ENCODE measurements around the gene DGKB. TPM values are rescaled to one million over a fixed set of nuclear protein-coding genes. Genes with fewer than 3 reads are reported as not detected.

The DGKB gene
- total RNA-seq, 1 donor from 2014 or later: 2.1 TPM

GRCh38 chr7:14817829-14818614, 84.5 kb downstream of the DGKB start:
- no peaks in the 10 kb centered on the region for H3K36me3 ChIP-seq (ENCODE audit: control insufficient read depth in 3 of 3, insufficient read depth in 3 of 3, low read length in 3 of 3)
- no peaks in the 10 kb centered on the region for H3K4me1 ChIP-seq (ENCODE audit: control insufficient read depth in 3 of 3, insufficient read depth in 3 of 3, low read length in 3 of 3)
- H3K4me3 ChIP-seq (ENCODE audit: low read length in 3 of 3): no peak overlapping the region
- H3K9ac ChIP-seq (ENCODE audit: low read depth in 1 of 3, low read length in 3 of 3): no peak overlapping the region
- no peaks in the 10 kb centered on the region for H3K27me3 ChIP-seq (ENCODE audit: control insufficient read depth in 3 of 3, insufficient read depth in 3 of 3, low read length in 3 of 3)
- H3K27ac ChIP-seq (ENCODE audit: low read depth, low read length): no peak overlapping the region
- H3K9me3 ChIP-seq (ENCODE audit: control insufficient read depth in 3 of 3, low read length in 3 of 3): no peaks in the 10 kb centered on the region

GRCh38 chr7:14807507-14807906, 95.0 kb downstream of the DGKB start:
- Histone ChIP-seq H3K9me3 (ENCODE audit: control insufficient read depth in 3 of 3, low read length in 3 of 3) (no peaks in the 10 kb centered on the region), H3K9ac (ENCODE audit: low read depth in 1 of 3, low read length in 3 of 3) (no peak overlapping the region), H3K4me3 (ENCODE audit: low read length in 3 of 3) (no peak overlapping the region), H3K36me3 (ENCODE audit: control insufficient read depth in 3 of 3, insufficient read depth in 3 of 3, low read length in 3 of 3) (no peaks in the 10 kb centered on the region), H3K27ac (ENCODE audit: low read depth, low read length) (no peak overlapping the region), H3K4me1 (ENCODE audit: control insufficient read depth in 3 of 3, insufficient read depth in 3 of 3, low read length in 3 of 3) (no peaks in the 10 kb centered on the region), H3K27me3 (ENCODE audit: control insufficient read depth in 3 of 3, insufficient read depth in 3 of 3, low read length in 3 of 3) (no peaks in the 10 kb centered on the region)

GRCh38 chr7:14806891-14807290, 95.7 kb downstream of the DGKB start:
- Histone ChIP-seq H3K27me3 (ENCODE audit: control insufficient read depth in 3 of 3, insufficient read depth in 3 of 3, low read length in 3 of 3) (no peaks in the 10 kb centered on the region), H3K36me3 (ENCODE audit: control insufficient read depth in 3 of 3, insufficient read depth in 3 of 3, low read length in 3 of 3) (no peaks in the 10 kb centered on the region), H3K4me3 (ENCODE audit: low read length in 3 of 3) (no peak overlapping the region), H3K27ac (ENCODE audit: low read depth, low read length) (no peak overlapping the region), H3K4me1 (ENCODE audit: control insufficient read depth in 3 of 3, insufficient read depth in 3 of 3, low read length in 3 of 3) (no peaks in the 10 kb centered on the region), H3K9me3 (ENCODE audit: control insufficient read depth in 3 of 3, low read length in 3 of 3) (no peaks in the 10 kb centered on the region), H3K9ac (ENCODE audit: low read depth in 1 of 3, low read length in 3 of 3) (no peak overlapping the region)

- H3K4me3 ChIP-seq (ENCODE audit: low read length in 3 of 3): no peak overlapping the region
- H3K36me3 ChIP-seq (ENCODE audit: control insufficient read depth in 3 of 3, insufficient read depth in 3 of 3, low read length in 3 of 3): no peaks in the 10 kb centered on the region
- no peaks in the 10 kb centered on the region for H3K9me3 ChIP-seq (ENCODE audit: control insufficient read depth in 3 of 3, low read length in 3 of 3)
- H3K27ac ChIP-seq (ENCODE audit: low read depth, low read length): no peak overlapping the region
- no peak overlapping the region for H3K9ac ChIP-seq (ENCODE audit: low read depth in 1 of 3, low read length in 3 of 3)
- H3K4me1 ChIP-seq (ENCODE audit: control insufficient read depth in 3 of 3, insufficient read depth in 3 of 3, low read length in 3 of 3): peaks cover 0 to 3% (median 2%) of the 10 kb centered on the region in 3 donors
- no peaks in the 10 kb centered on the region for H3K27me3 ChIP-seq (ENCODE audit: control insufficient read depth in 3 of 3, insufficient read depth in 3 of 3, low read length in 3 of 3)
Measured at GRCh38 chr7:14805105-14805719, 97.3 kb downstream of the DGKB start.

GRCh38 chr7:14800664-14801063, 101.9 kb downstream of the DGKB start:
- H3K36me3 ChIP-seq (ENCODE audit: control insufficient read depth in 3 of 3, insufficient read depth in 3 of 3, low read length in 3 of 3): no peaks in the 10 kb centered on the region
- no peak overlapping the region for H3K4me3 ChIP-seq (ENCODE audit: low read length in 3 of 3)
- peak overlapping the region; percentile 1 for H3K27ac ChIP-seq (ENCODE audit: low read depth, low read length)
- no peaks in the 10 kb centered on the region for H3K27me3 ChIP-seq (ENCODE audit: control insufficient read depth in 3 of 3, insufficient read depth in 3 of 3, low read length in 3 of 3)
- no peak overlapping the region for H3K9ac ChIP-seq (ENCODE audit: low read depth in 1 of 3, low read length in 3 of 3)
- H3K4me1 ChIP-seq (ENCODE audit: control insufficient read depth in 3 of 3, insufficient read depth in 3 of 3, low read length in 3 of 3): peaks cover 0 to 3% (median 3%) of the 10 kb centered on the region in 3 donors
- no peaks in the 10 kb centered on the region for H3K9me3 ChIP-seq (ENCODE audit: control insufficient read depth in 3 of 3, low read length in 3 of 3)

GRCh38 chr7:14793151-14793550, 109.4 kb downstream of the DGKB start:
- Histone ChIP-seq H3K4me3 (ENCODE audit: low read length in 3 of 3) (no peak overlapping the region), H3K4me1 (ENCODE audit: control insufficient read depth in 3 of 3, insufficient read depth in 3 of 3, low read length in 3 of 3) (no peaks in the 10 kb centered on the region), H3K27me3 (ENCODE audit: control insufficient read depth in 3 of 3, insufficient read depth in 3 of 3, low read length in 3 of 3) (no peaks in the 10 kb centered on the region), H3K36me3 (ENCODE audit: control insufficient read depth in 3 of 3, insufficient read depth in 3 of 3, low read length in 3 of 3) (no peaks in the 10 kb centered on the region), H3K9ac (ENCODE audit: low read depth in 1 of 3, low read length in 3 of 3) (no peak overlapping the region), H3K9me3 (ENCODE audit: control insufficient read depth in 3 of 3, low read length in 3 of 3) (no peaks in the 10 kb centered on the region), H3K27ac (ENCODE audit: low read depth, low read length) (no peak overlapping the region)

- H3K9ac ChIP-seq (ENCODE audit: low read depth in 1 of 3, low read length in 3 of 3): no peak overlapping the region
- no peaks in the 10 kb centered on the region for H3K36me3 ChIP-seq (ENCODE audit: control insufficient read depth in 3 of 3, insufficient read depth in 3 of 3, low read length in 3 of 3)
- no peaks in the 10 kb centered on the region for H3K27me3 ChIP-seq (ENCODE audit: control insufficient read depth in 3 of 3, insufficient read depth in 3 of 3, low read length in 3 of 3)
- H3K27ac ChIP-seq (ENCODE audit: low read depth, low read length): no peak overlapping the region
- no peaks in the 10 kb centered on the region for H3K9me3 ChIP-seq (ENCODE audit: control insufficient read depth in 3 of 3, low read length in 3 of 3)
- H3K4me1 ChIP-seq (ENCODE audit: control insufficient read depth in 3 of 3, insufficient read depth in 3 of 3, low read length in 3 of 3): no peaks in the 10 kb centered on the region
- H3K4me3 ChIP-seq (ENCODE audit: low read length in 3 of 3): no peak overlapping the region
Measured at GRCh38 chr7:14787551-14787950, 115.0 kb downstream of the DGKB start.

GRCh38 chr7:14786314-14786895, 116.1 kb downstream of the DGKB start:
- Histone ChIP-seq H3K27ac (ENCODE audit: low read depth, low read length) (no peak overlapping the region), H3K4me3 (ENCODE audit: low read length in 3 of 3) (no peak overlapping the region), H3K4me1 (ENCODE audit: control insufficient read depth in 3 of 3, insufficient read depth in 3 of 3, low read length in 3 of 3) (no peaks in the 10 kb centered on the region), H3K27me3 (ENCODE audit: control insufficient read depth in 3 of 3, insufficient read depth in 3 of 3, low read length in 3 of 3) (no peaks in the 10 kb centered on the region), H3K36me3 (ENCODE audit: control insufficient read depth in 3 of 3, insufficient read depth in 3 of 3, low read length in 3 of 3) (no peaks in the 10 kb centered on the region), H3K9me3 (ENCODE audit: control insufficient read depth in 3 of 3, low read length in 3 of 3) (no peaks in the 10 kb centered on the region), H3K9ac (ENCODE audit: low read depth in 1 of 3, low read length in 3 of 3) (no peak overlapping the region)

- no peak overlapping the region for H3K27ac ChIP-seq (ENCODE audit: low read depth, low read length)
- H3K9ac ChIP-seq (ENCODE audit: low read depth in 1 of 3, low read length in 3 of 3): no peak overlapping the region
- no peaks in the 10 kb centered on the region for H3K27me3 ChIP-seq (ENCODE audit: control insufficient read depth in 3 of 3, insufficient read depth in 3 of 3, low read length in 3 of 3)
- no peaks in the 10 kb centered on the region for H3K36me3 ChIP-seq (ENCODE audit: control insufficient read depth in 3 of 3, insufficient read depth in 3 of 3, low read length in 3 of 3)
- H3K9me3 ChIP-seq (ENCODE audit: control insufficient read depth in 3 of 3, low read length in 3 of 3): peaks cover 0 to 3% (median 0%) of the 10 kb centered on the region in 3 donors
- H3K4me1 ChIP-seq (ENCODE audit: control insufficient read depth in 3 of 3, insufficient read depth in 3 of 3, low read length in 3 of 3): no peaks in the 10 kb centered on the region
- no peak overlapping the region for H3K4me3 ChIP-seq (ENCODE audit: low read length in 3 of 3)
Measured at GRCh38 chr7:14777806-14778205, 124.7 kb downstream of the DGKB start.

GRCh38 chr7:14776266-14776665, 126.3 kb downstream of the DGKB start:
- Histone ChIP-seq H3K4me3 (ENCODE audit: low read length in 3 of 3) (no peak overlapping the region), H3K9me3 (ENCODE audit: control insufficient read depth in 3 of 3, low read length in 3 of 3) (peaks cover 0 to 3% (median 0%) of the 10 kb centered on the region in 3 donors), H3K9ac (ENCODE audit: low read depth in 1 of 3, low read length in 3 of 3) (no peak overlapping the region), H3K27ac (ENCODE audit: low read depth, low read length) (no peak overlapping the region), H3K4me1 (ENCODE audit: control insufficient read depth in 3 of 3, insufficient read depth in 3 of 3, low read length in 3 of 3) (no peaks in the 10 kb centered on the region), H3K36me3 (ENCODE audit: control insufficient read depth in 3 of 3, insufficient read depth in 3 of 3, low read length in 3 of 3) (no peaks in the 10 kb centered on the region), H3K27me3 (ENCODE audit: control insufficient read depth in 3 of 3, insufficient read depth in 3 of 3, low read length in 3 of 3) (no peaks in the 10 kb centered on the region)
